NCI-H2196 (cell line): Measurements from ENCODE around the gene RAPGEF1.
"Not testable (repeated sequence)": the region's sequence is repeated elsewhere in the genome, so short reads cannot be mapped to it uniquely, and the experiment has no call there.

Source experiments
- DNase-seq: peaks from one replicate; lab custom pipeline; 2025; ENCODE audit not compliant: unreplicated experiment; lab: John Stamatoyannopoulos, UW

The RAPGEF1 gene

GRCh38 chr9:131673531-131673930 is 66.3 kb downstream of the RAPGEF1 start:
- DNase-seq, result no peak

- DNase-seq, result no peak
Measured at GRCh38 chr9:131673068-131673467, 66.8 kb downstream of the RAPGEF1 start.

- DNase-seq, result no peak
Measured at GRCh38 chr9:131672451-131672850, 67.4 kb downstream of the RAPGEF1 start.

GRCh38 chr9:131671133-131671520 is 68.7 kb downstream of the RAPGEF1 start:
- no peak for DNase-seq

- DNase-seq, result no peak
Measured at GRCh38 chr9:131670247-131671132, 69.4 kb downstream of the RAPGEF1 start.

GRCh38 chr9:131669269-131670157 is 70.4 kb downstream of the RAPGEF1 start:
- DNase-seq, result no peak

DNA sequence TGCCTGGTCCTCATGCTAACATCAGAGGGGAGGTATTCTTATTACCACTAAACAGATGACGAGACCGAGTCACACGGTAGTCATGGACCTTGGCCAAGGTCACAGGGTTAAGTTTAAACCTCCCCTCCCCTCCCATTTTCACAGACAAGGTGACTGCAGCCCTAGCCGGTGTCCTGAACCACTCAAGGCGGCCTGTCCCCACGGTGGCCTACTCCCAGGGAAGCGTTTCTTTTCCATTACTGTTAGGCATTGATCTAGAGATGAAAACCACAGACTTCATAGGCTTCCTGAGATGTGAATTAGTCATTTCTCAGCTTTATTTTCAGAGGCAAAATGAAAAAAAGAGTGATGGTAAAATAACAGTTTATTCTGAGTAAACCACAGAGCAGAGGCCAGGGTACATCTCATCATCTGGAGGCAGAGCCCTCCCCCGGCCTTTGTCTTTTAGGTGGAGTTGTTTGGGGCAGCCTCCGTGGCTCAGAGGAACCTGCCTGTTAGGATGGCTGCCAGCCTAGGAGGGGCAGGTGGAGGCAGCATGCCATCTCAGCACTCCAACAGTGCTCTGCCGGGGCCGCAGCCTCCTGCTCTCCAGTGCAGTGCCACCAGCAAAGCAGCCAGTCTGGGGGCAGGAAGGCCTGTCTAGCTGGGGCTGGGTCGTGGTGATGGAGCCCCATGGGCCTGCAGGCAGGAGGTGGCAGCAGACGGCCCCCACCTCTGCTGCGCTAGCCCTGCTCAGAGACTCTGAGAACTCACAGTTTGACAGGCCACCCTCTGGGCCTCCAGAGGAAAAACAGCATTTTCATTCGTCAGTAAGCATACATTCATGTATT is 71.2 kb downstream of the RAPGEF1 start:
- DNase-seq, result peak; percentile 48

DNA sequence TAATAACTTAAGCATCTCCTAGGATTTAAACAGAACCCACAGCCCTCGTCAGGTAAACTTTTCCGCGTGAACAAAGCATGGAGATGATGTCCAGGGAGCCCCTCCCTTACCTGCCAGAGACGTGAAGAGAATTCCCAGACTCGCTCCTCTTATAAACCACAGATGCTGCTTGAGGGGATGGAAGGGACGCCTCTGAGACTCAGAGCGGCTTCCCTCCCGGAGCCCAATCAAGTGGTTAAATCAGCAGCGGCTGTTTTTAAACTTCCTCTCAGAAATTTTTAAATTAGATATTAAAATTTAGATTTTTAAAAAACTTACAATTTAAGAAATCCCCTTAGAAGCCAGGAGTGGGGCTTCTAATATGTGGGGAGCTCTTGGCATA is 71.8 kb downstream of the RAPGEF1 start:
- no peak for DNase-seq

DNA sequence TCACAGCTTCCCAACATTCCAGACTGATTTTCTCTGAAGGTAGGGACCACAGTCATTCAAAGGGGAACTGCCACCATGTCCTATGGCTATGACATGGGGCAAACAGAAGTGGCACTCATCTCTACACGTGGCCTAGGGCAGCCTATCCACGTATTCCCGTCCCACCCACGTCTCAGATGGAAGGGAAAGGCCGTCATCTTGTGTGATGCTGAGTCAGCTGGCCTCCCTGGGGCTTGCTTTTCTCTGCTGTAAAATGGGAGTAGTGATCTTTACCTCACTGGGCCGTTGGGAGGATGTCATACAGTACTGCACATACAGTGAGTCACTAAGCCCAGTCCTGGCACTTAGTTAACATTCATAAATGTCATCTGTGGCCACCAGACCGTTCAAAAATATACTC is 72.3 kb downstream of the RAPGEF1 start:
- no peak for DNase-seq

DNA sequence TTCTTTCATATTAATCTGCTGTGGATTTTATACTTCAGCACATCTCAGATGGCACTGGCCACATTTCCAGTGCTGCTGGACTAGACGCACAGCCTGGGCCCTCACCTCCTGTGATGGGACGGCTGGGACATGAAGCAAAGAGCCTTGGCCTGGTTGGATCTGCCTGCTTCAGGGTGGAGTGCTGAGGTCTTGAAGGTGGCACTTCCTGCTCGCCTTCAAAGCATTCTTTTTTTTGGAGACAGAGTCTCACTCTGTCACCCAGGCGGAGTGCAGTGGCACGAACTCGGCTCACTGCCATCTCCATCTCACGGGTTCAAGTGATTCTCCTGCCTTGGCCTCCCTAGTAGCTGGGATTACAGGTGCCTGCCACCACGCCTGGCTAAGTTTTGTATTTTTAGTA is 73.1 kb downstream of the RAPGEF1 start:
- DNase-seq, result no peak

GRCh38 chr9:131666029-131666428 is 73.8 kb downstream of the RAPGEF1 start:
- no peak for DNase-seq

DNA sequence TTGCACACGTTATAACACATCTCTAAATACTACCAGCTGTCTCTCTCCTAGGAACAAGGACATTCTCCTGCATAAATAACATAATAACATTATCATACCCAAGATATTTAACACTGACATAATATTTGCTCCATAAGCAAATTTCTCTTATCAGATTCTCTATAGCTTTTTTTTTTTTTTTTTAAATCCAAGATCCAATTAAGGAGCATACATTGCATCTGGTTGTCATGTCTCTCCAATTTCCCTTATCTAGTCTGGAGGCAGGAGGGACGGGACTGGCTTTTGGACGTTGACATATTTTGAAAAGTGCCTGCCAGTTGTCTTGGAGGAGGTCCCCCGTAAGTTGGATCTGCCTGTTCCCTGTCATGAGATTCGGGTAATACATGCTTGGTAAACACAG is 76.6 kb downstream of the RAPGEF1 start:
- no peak for DNase-seq

- not testable (repeated sequence) for DNase-seq
Measured at GRCh38 chr9:131662289-131662621, 77.6 kb downstream of the RAPGEF1 start.

DNA sequence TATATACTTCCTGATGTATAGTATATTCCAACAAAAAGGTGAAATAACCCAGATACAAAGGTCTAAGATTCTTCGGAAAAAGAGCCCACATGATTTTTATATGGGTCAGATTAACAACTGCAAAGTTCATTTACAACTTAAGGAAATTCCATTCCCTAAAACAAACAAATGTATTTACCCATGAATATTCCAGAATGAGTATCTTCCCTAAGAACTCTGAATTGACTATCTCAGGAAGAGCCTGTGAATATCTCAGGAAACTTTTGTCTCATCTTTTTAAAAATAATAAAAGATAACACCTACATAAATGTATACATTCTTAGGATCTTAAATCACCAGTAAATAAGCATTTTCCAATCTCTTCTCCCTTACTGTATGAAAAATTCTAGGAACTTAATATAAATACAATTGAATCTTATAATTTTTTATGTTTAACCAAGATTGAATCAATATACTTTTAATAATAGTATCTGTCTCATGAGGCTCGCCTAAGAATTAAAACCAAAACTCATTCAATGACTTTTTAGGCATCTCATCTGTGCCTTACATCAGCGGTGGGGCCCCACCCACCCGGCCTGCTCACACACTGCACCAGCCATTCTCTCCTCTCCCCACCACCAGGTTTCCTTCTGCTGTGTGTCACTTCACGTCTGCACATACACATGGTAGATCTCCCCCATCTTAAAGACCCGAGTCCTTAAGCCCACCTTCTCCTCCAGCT is 78.1 kb downstream of the RAPGEF1 start:
- DNase-seq, result no peak

DNA sequence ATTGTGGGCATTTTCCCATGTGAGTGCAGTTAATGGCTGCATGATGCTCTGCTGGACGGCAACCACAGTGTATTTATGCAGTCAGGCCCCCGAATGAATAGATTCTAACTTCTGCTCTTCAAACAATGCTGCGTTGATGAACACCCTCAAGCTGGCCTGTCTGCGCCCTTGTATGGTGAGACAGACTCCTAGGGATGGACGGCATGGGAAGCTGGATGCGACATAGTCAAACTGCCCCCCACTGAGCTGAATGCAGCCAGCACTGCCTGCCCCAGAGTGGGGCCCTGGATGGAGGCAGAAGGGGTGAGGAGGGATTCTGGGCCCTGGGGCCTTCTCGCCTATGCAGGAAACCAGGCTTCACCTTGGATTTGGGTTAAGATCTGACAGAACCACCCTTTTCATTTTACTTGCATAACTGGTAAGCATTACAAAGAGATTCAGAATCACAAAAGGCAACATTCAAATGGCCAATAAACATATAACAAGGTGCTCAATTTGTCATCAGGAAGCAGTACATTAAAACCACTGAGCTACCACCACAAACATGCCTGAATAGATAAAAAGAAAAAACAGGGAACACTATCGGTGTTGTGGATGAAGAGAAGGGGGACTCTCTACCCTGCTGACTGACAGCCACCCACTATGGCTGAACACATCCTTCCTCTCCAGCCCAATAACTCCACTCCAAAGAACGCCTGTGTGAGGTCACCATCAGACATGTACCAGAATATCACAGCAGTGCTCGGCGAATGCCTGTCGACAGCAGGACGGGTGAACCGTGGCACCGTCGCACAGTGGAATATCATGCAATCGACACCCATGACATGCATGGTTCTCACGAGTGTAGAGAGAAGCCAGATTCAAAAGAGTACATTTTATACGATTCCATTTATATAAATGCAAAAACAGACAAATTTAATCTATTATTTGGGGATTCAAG is 79.1 kb downstream of the RAPGEF1 start:
- DNase-seq, result no peak

GRCh38 chr9:131658377-131659129 is 81.3 kb downstream of the RAPGEF1 start:
- DNase-seq, result no peak

GRCh38 chr9:131657940-131658339 is 81.9 kb downstream of the RAPGEF1 start:
- no peak for DNase-seq

DNA sequence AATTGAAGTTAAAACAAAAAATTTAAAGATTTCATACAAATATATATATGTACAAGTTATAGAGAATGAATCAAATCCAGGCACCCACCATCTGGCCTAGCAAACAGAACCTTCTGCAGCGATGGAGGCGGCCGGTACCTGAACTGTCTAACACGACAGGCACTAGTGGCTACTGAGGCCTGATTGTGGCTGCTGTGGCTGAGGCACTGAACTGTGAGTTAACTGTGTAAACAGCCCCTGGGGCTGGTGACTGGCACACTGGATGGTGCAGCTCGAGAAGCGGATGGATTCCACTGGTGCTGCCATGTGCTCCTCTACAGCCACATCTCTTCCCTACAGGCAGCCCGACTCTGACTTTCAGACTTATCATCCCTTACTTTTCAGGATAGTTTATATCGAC is 82.4 kb downstream of the RAPGEF1 start:
- no peak for DNase-seq

DNA sequence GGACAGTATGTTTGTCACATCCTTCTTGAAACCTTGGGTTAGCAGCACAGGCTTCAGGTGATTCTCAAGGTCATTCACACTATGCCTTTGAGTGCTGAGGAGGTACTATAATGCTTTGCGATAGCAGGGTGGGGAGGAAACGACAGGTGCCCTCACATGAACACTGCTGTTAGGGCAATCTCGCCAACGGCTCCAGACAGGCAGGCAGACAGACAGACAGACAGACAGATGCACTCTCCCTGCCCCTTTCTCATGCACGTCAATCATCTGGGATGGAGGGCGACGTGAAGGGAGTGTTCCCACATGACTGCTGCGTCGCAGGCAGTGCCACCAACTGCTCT is 82.9 kb downstream of the RAPGEF1 start:
- DNase-seq, result no peak
